WTC11 (cell line): ENCODE data around the gene NFRKB. TPM values are rescaled to one million over a fixed set of nuclear protein-coding genes. Genes with fewer than 3 reads are reported as not detected.

Experiments used
- ATAC-seq: fragments of 200-7000 bp; cut with Tn5 transposase; 2 replicates; pipeline ENCODE4 v1.10.0; 2021; ENCODE audit warnings: mild to moderate bottlenecking, moderate library complexity
- CTCF ChIA-PET: fragments of 300-600 bp; sonication (Branson Sonifier 250); formaldehyde crosslinking; loops from one replicate; lab custom pipeline; 2021; ENCODE audit warnings: antibody characterized with exemption; lab: Charles Lee
- POLR2A ChIA-PET: fragments of 350-600 bp; sonication (Branson Sonifier 250); formaldehyde crosslinking; loops from one replicate; lab custom pipeline; 2021; ENCODE audit warnings: antibody characterized with exemption; lab: Charles Lee
- DNase-seq: peaks from one replicate; pipeline ENCODE4 v3.0.0; 2021; ENCODE audit warnings: low spot score
- H3K27ac Mint-ChIP-seq: 2 replicates; pipeline ENCODE4 v1.8.0; 2021; ENCODE audit warnings: mixed read lengths
- H3K27me3 Mint-ChIP-seq: 2 replicates; pipeline ENCODE4 v1.8.0; 2021; ENCODE audit warnings: low read depth, mild to moderate bottlenecking, moderate library complexity, mixed read lengths
- H3K36me3 Mint-ChIP-seq: 2 replicates; pipeline ENCODE4 v1.8.0; 2021; ENCODE audit warnings: mixed read lengths
- H3K4me1 Mint-ChIP-seq: 2 replicates; pipeline ENCODE4 v1.8.0; 2022; ENCODE audit warnings: mixed read lengths
- H3K4me3 Mint-ChIP-seq: 2 replicates; pipeline ENCODE4 v1.8.0; 2021; ENCODE audit warnings: mild to moderate bottlenecking, moderate library complexity, mixed read lengths
- H3K9me3 Mint-ChIP-seq: 2 replicates; pipeline ENCODE4 v1.8.0; 2021; ENCODE audit warnings: mixed read lengths
- CBFB ChIP-seq: sonication (generic); formaldehyde crosslinking; IDR thresholded peaks from 2 replicates; pipeline ENCODE4 v1.8.1; 2022; ENCODE audit warnings: mild to moderate bottlenecking, low read depth, missing genetic modification reagents
- CREB1 ChIP-seq: sonication (generic); formaldehyde crosslinking; IDR thresholded peaks from 2 replicates; pipeline ENCODE4 v1.8.0; 2023; ENCODE audit warnings: mild to moderate bottlenecking, missing genetic modification reagents
- CTCF ChIP-seq: fragments of 200-600 bp; IDR thresholded peaks from 2 replicates; pipeline ENCODE4 v1.8.0; 2022; ENCODE audit warnings: antibody characterized with exemption
- ESRRA ChIP-seq: sonication (generic); formaldehyde crosslinking; IDR thresholded peaks from 2 replicates; pipeline ENCODE4 v1.8.1; 2022; ENCODE audit warnings: mild to moderate bottlenecking, missing genetic modification reagents, borderline replicate concordance
- FOXK1 ChIP-seq: sonication (generic); formaldehyde crosslinking; IDR thresholded peaks from 2 replicates; pipeline ENCODE4 v1.8.0; 2022; ENCODE audit warnings: mild to moderate bottlenecking, moderate library complexity, missing genetic modification reagents
- FOXP1 ChIP-seq: sonication (generic); formaldehyde crosslinking; IDR thresholded peaks from 2 replicates; pipeline ENCODE4 v1.8.0; 2022; ENCODE audit warnings: missing genetic modification reagents, mild to moderate bottlenecking, moderate library complexity, borderline replicate concordance
- GABPB1 ChIP-seq: sonication (generic); formaldehyde crosslinking; IDR thresholded peaks from 2 replicates; pipeline ENCODE4 v1.8.1; 2023; ENCODE audit warnings: mild to moderate bottlenecking, missing genetic modification reagents
- GTF2I ChIP-seq: fragments of 250-450 bp; sonication (Bioruptor Pico); conservative IDR thresholded peaks from 2 replicates; pipeline ENCODE4 v1.4.0; 2021; ENCODE audit warnings: mild to moderate bottlenecking
- JAZF1 ChIP-seq: fragments of 250-450 bp; sonication (Bioruptor Pico); IDR thresholded peaks from 2 replicates; pipeline ENCODE4 v1.9.0; 2021; ENCODE audit warnings: moderate library complexity, mild to moderate bottlenecking, inconsistent platforms
- MXD4 ChIP-seq: fragments of 250-450 bp; sonication (Bioruptor Pico); IDR thresholded peaks from 2 replicates; pipeline ENCODE4 v1.8.0; 2021; ENCODE audit warnings: mild to moderate bottlenecking, moderate library complexity, borderline replicate concordance
- PREB ChIP-seq: sonication (generic); formaldehyde crosslinking; IDR thresholded peaks from 2 replicates; pipeline ENCODE4 v1.8.1; 2022; ENCODE audit warnings: mild to moderate bottlenecking, missing genetic modification reagents, moderate library complexity, borderline replicate concordance
- RELA ChIP-seq: sonication (generic); formaldehyde crosslinking; IDR thresholded peaks from 2 replicates; pipeline ENCODE4 v1.8.1; 2022; ENCODE audit warnings: missing genetic modification reagents, mild to moderate bottlenecking, borderline replicate concordance
- SP1 ChIP-seq: sonication (generic); formaldehyde crosslinking; conservative IDR thresholded peaks from 2 replicates; pipeline ENCODE4 v1.8.1; 2022; ENCODE audit warnings: missing genetic modification reagents
- TCF7 ChIP-seq: sonication (generic); formaldehyde crosslinking; IDR thresholded peaks from 2 replicates; pipeline ENCODE4 v1.8.0; 2022; ENCODE audit warnings: mild to moderate bottlenecking, low read depth, missing genetic modification reagents, moderate library complexity
- TP53 ChIP-seq: sonication (generic); formaldehyde crosslinking; IDR thresholded peaks from 2 replicates; pipeline ENCODE4 v1.8.1; 2023; ENCODE audit warnings: mild to moderate bottlenecking, missing genetic modification reagents
- ZBTB21 ChIP-seq: sonication (generic); formaldehyde crosslinking; IDR thresholded peaks from 2 replicates; pipeline ENCODE4 v1.8.1; 2023; ENCODE audit warnings: mild to moderate bottlenecking, missing genetic modification reagents, borderline replicate concordance
- ZNF121 ChIP-seq: sonication (generic); formaldehyde crosslinking; IDR thresholded peaks from 2 replicates; pipeline ENCODE4 v1.8.0; 2023; ENCODE audit warnings: missing genetic modification reagents
- ZNF219 ChIP-seq: sonication (generic); formaldehyde crosslinking; IDR thresholded peaks from 2 replicates; pipeline ENCODE4 v1.8.0; 2023; ENCODE audit warnings: missing genetic modification reagents, mild to moderate bottlenecking, borderline replicate concordance
- ZNF317 ChIP-seq: sonication (generic); formaldehyde crosslinking; IDR thresholded peaks from 2 replicates; pipeline ENCODE4 v1.8.1; 2023; ENCODE audit warnings: low read depth, mild to moderate bottlenecking, moderate library complexity, missing genetic modification reagents, borderline replicate concordance
- ZNF416 ChIP-seq: fragments of 250-450 bp; sonication (Bioruptor Pico); IDR thresholded peaks from 2 replicates; pipeline ENCODE4 v1.9.0; 2021; ENCODE audit warnings: mild to moderate bottlenecking, inconsistent platforms
- ZNF423 ChIP-seq: fragments of 250-450 bp; sonication (Bioruptor Pico); IDR thresholded peaks from 2 replicates; pipeline ENCODE4 v2.1.2; 2022; ENCODE audit warnings: mild to moderate bottlenecking, moderate library complexity
- total RNA-seq: library from RNA; stranded (reverse); gene quantifications from 3 replicates; pipeline ENCODE4 v1.2.3, GENCODE V29; 2021
- TF ChIP-seq, protein P1 (sequence below): fragments of 250-450 bp; sonication (Bioruptor Pico); IDR thresholded peaks from 2 replicates; pipeline ENCODE4 v1.9.0; 2021; ENCODE audit warnings: moderate library complexity, mild to moderate bottlenecking, inconsistent platforms, borderline replicate concordance
- TF ChIP-seq, protein P2 (sequence below): sonication (generic); formaldehyde crosslinking; IDR thresholded peaks from 2 replicates; pipeline ENCODE4 v1.8.0; 2023; ENCODE audit warnings: missing genetic modification reagents, mild to moderate bottlenecking, borderline replicate concordance

Gene NFRKB
- total RNA-seq, 1 experiment from 2014 or later = 30.7 TPM

GRCh38 chr11:129856036-129856435 lies 39.3 kb downstream of the NFRKB start:
- Mint-ChIP-seq H3K4me3 (no peak overlapping the region), H3K27me3 (no peaks in the 10 kb centered on the region), H3K4me1 (no peaks in the 10 kb centered on the region), H3K27ac (no peak overlapping the region), H3K9me3 (no peaks in the 10 kb centered on the region), H3K36me3 (peaks cover 7% of the 10 kb centered on the region)
- ATAC-seq (no peak), DNase-seq (no peak)
- TF ChIP-seq ZBTB21 (CRISPR knock-in tag) = no peak
- TF ChIP-seq CREB1 (CRISPR knock-in tag) = no peak
- TF ChIP-seq FOXP1 (CRISPR knock-in tag) = no peak
- no peak for TF ChIP-seq ESRRA
- no peak for TF ChIP-seq ZNF121 (CRISPR knock-in tag)
- TF ChIP-seq PREB (CRISPR knock-in tag) = no peak
- no peak for TF ChIP-seq ZNF416 (CRISPR knock-in tag)
- no peak for TF ChIP-seq CTCF
- CTCF ChIA-PET = no interaction called here
- POLR2A ChIA-PET = no interaction called here

GRCh38 chr11:129855086-129855485 lies 40.3 kb downstream of the NFRKB start:
- CTCF ChIA-PET = no interaction called here
- H3K9me3 Mint-ChIP-seq = no peaks in the 10 kb centered on the region
- TF ChIP-seq GABPB1 = no peak
- TF ChIP-seq MXD4 (CRISPR knock-in tag) = no peak
- TF ChIP-seq TP53 (CRISPR knock-in tag) = no peak
- no peak for TF ChIP-seq ZNF219 (CRISPR knock-in tag)
- TF ChIP-seq ZNF121 (CRISPR knock-in tag) = no peak
- TF ChIP-seq JAZF1 (CRISPR knock-in tag) = no peak
- no peak for TF ChIP-seq CBFB
- TF ChIP-seq SP1 (CRISPR knock-in tag) = no peak
- no peak for TF ChIP-seq FOXK1 (CRISPR knock-in tag)
- TF ChIP-seq, protein P1, sequence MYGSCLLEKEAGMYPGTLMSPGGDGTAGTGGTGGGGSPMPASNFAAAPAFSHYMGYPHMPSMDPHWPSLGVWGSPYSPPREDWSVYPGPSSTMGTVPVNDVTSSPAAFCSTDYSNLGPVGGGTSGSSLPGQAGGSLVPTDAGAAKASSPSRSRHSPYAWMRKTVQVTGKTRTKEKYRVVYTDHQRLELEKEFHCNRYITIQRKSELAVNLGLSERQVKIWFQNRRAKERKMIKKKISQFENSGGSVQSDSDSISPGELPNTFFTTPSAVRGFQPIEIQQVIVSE = no peak
- no peak for TF ChIP-seq ZNF317
- no peak for TF ChIP-seq TCF7 (CRISPR knock-in tag)
- no peak for TF ChIP-seq GTF2I (CRISPR knock-in tag)
- DNase-seq (no peak), ATAC-seq (no peak)
- POLR2A ChIA-PET = no interaction called here
- H3K4me1 Mint-ChIP-seq = no peaks in the 10 kb centered on the region
- no peaks in the 10 kb centered on the region for H3K27me3 Mint-ChIP-seq
- H3K36me3 Mint-ChIP-seq = peaks cover 3% of the 10 kb centered on the region
- no peak overlapping the region for H3K27ac Mint-ChIP-seq
- H3K4me3 Mint-ChIP-seq = no peak overlapping the region

GRCh38 chr11:129854232-129854805 lies 41.1 kb downstream of the NFRKB start:
- no peak overlapping the region for H3K27ac Mint-ChIP-seq
- H3K9me3 Mint-ChIP-seq = no peaks in the 10 kb centered on the region
- no peaks in the 10 kb centered on the region for H3K27me3 Mint-ChIP-seq

More at GRCh38 chr11:129854232-129854805, 41.1 kb downstream of the NFRKB start:
- no peak for TF ChIP-seq CBFB
- TF ChIP-seq, protein P2, sequence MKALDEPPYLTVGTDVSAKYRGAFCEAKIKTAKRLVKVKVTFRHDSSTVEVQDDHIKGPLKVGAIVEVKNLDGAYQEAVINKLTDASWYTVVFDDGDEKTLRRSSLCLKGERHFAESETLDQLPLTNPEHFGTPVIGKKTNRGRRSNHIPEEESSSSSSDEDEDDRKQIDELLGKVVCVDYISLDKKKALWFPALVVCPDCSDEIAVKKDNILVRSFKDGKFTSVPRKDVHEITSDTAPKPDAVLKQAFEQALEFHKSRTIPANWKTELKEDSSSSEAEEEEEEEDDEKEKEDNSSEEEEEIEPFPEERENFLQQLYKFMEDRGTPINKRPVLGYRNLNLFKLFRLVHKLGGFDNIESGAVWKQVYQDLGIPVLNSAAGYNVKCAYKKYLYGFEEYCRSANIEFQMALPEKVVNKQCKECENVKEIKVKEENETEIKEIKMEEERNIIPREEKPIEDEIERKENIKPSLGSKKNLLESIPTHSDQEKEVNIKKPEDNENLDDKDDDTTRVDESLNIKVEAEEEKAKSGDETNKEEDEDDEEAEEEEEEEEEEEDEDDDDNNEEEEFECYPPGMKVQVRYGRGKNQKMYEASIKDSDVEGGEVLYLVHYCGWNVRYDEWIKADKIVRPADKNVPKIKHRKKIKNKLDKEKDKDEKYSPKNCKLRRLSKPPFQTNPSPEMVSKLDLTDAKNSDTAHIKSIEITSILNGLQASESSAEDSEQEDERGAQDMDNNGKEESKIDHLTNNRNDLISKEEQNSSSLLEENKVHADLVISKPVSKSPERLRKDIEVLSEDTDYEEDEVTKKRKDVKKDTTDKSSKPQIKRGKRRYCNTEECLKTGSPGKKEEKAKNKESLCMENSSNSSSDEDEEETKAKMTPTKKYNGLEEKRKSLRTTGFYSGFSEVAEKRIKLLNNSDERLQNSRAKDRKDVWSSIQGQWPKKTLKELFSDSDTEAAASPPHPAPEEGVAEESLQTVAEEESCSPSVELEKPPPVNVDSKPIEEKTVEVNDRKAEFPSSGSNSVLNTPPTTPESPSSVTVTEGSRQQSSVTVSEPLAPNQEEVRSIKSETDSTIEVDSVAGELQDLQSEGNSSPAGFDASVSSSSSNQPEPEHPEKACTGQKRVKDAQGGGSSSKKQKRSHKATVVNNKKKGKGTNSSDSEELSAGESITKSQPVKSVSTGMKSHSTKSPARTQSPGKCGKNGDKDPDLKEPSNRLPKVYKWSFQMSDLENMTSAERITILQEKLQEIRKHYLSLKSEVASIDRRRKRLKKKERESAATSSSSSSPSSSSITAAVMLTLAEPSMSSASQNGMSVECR = no peak
- no peak for TF ChIP-seq ZNF121 (CRISPR knock-in tag)
- no peak for TF ChIP-seq ZNF423 (CRISPR knock-in tag)
- TF ChIP-seq RELA (CRISPR knock-in tag) = no peak
- TF ChIP-seq, all 79 proteins: peak for 0
- no peaks in the 10 kb centered on the region for H3K36me3 Mint-ChIP-seq
- DNase-seq (no peak), ATAC-seq (no peak)
- no peaks in the 10 kb centered on the region for H3K4me1 Mint-ChIP-seq
- POLR2A ChIA-PET = no interaction called here
- CTCF ChIA-PET = interaction anchor here (1.0 kb wide), 1 partner anchor 292 kb away, joined by 3 read pairs; no protein-coding TSS in a partner anchor
- H3K4me3 Mint-ChIP-seq = no peak overlapping the region
